Gastroesophageal sphincter (tissue), 3 donors: ENCODE data around the gene MDGA2.

Experiments
- EP300 ChIP-seq: sonication (generic); formaldehyde crosslinking; IDR thresholded peaks from one replicate; pipeline ENCODE4 v1.6.1; 2017; ENCODE audit warnings: antibody characterized with exemption, mild to moderate bottlenecking
- TF ChIP-seq, protein P1 (sequence below), 4 experiments: fragments of 200-600 bp in 2 of 4; fragments of 450-650 bp in 2 of 4; sonication (generic) in 1 of 4; IDR thresholded peaks; one replicate each; pipeline ENCODE4 v1.5.1; 2017 to 2019; ENCODE audit warnings: antibody characterized with exemption in 4 of 4, mild to moderate bottlenecking in 2 of 4, moderate library complexity in 2 of 4

DNA sequence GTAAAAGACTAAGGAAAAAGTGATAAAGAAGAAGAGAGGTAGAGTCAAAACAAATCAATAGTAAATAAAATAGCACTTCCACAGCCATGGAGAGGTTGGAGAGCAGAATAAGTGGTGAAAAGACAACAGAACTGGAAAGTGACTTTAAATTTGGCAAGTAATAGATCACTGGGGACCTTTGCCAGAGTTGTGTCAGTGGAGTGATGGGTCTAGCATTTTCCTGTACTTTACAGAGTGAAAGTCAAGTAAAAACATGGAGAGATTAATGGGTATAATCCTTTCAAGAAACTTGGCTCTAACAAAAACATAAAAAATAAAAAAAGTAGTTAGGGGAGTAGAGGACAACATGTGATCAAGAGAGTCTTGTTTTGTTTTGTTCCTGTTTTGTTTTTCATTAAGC lies 521.7 kb downstream of the MDGA2 start:
- TF ChIP-seq, protein P1, sequence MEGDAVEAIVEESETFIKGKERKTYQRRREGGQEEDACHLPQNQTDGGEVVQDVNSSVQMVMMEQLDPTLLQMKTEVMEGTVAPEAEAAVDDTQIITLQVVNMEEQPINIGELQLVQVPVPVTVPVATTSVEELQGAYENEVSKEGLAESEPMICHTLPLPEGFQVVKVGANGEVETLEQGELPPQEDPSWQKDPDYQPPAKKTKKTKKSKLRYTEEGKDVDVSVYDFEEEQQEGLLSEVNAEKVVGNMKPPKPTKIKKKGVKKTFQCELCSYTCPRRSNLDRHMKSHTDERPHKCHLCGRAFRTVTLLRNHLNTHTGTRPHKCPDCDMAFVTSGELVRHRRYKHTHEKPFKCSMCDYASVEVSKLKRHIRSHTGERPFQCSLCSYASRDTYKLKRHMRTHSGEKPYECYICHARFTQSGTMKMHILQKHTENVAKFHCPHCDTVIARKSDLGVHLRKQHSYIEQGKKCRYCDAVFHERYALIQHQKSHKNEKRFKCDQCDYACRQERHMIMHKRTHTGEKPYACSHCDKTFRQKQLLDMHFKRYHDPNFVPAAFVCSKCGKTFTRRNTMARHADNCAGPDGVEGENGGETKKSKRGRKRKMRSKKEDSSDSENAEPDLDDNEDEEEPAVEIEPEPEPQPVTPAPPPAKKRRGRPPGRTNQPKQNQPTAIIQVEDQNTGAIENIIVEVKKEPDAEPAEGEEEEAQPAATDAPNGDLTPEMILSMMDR (IDR thresholded peaks at IDR 0.05) = no peak
- no peak for TF ChIP-seq EP300
